Fibroblast of peridontal ligament (primary cell): ENCODE data around the gene ACTR1A.
A peak's percentile ranks its signal among the peaks of the same experiment; 100 is the strongest.

Experiments
- DNase-seq: peaks from one replicate; pipeline ENCODE4 v3.0.0-alpha.2; 2010; ENCODE audit errors: extremely low read depth

Gene ACTR1A

GRCh38 chr10:102485093-102485784, 17.3 kb downstream of the ACTR1A start:
- no peak for DNase-seq

DNA sequence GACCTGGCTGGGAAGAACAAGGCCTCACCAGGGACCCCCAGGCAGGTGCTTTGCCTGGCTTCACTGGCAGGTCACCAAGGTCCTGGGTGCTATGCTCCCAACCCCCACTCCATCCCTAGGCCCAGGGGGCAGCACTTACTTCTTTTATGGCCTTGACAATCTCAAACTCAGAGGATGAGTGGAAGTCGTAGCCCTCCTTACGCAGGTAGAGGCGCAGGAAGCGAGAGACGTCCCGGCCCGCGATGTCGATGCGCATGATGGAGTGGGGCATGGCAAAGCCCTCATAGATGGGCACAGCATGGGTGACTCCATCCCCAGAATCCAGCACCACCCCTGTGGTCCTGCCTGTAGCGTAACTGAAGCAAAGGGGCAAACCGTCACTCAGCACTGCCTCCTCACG, 18.5 kb downstream of the ACTR1A start:
- no peak for DNase-seq

- no peak for DNase-seq
These were observed 22.1 kb downstream of the ACTR1A start for GRCh38 chr10:102480396-102480795.

GRCh38 chr10:102479651-102480050, 22.9 kb downstream of the ACTR1A start:
- no peak for DNase-seq

DNA sequence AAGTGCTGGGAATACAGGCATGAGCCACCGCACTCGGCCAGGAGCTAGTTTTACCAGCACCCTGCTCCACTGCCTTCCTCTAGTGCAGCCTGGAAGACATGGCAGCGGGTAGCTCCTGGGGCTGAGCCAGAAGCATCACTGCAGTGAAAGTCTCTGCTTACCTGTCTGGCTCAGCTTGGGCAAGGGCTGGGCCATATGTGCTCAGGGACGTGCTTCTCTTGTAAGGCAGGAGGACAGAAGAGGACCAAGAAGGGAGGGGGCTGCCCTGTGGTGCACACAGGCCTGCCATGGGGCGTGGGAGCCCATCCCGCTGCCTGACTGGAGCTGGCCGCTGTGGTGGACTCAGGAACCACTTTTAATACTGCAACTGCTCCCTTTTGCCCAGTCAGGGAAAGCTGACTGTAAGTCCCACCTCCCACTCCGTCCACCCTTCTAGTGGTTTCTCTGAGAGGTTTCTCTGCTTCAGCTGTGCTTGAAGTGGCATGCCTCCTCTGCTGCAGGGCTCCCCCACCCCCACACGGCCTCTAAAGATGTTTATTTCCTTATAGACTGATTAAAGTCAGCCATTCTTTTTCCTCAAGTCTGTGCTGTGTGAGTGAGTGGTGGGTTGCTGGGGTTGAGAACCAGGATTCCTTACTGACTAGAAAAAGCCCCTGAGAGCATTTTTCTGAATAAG, 25.9 kb downstream of the ACTR1A start:
- DNase-seq: no peak

DNA sequence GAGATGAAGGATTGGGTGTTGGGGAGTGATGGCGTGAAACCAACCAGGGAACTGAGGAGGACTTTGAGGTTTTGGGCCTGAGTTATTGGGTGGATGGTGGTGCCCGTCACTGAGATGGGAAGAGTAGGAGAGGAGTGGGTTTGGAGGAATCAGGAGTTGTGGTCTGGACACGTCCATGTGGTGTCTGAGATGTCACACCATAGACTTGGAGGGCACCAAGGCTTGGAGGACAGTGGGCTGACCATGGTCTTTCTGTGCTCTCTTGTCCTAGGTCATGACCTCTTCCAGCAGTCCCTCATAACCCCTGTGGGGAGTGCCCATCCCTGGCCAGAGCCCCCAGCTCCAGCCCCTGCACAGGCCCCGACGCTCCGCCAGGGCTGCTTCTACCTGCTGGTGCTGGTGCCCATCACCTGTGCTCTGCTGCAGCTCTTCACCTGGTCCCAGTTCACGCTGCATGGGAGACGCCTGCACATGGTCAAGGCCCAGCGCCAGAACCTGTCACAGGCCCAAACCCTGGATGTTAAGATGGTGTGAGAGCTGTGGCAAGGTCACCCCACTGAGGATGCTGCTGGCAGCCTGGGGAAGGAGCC, 27.0 kb downstream of the ACTR1A start:
- DNase-seq: no peak

GRCh38 chr10:102473445-102474331, 28.8 kb downstream of the ACTR1A start:
- DNase-seq: no peak

DNA sequence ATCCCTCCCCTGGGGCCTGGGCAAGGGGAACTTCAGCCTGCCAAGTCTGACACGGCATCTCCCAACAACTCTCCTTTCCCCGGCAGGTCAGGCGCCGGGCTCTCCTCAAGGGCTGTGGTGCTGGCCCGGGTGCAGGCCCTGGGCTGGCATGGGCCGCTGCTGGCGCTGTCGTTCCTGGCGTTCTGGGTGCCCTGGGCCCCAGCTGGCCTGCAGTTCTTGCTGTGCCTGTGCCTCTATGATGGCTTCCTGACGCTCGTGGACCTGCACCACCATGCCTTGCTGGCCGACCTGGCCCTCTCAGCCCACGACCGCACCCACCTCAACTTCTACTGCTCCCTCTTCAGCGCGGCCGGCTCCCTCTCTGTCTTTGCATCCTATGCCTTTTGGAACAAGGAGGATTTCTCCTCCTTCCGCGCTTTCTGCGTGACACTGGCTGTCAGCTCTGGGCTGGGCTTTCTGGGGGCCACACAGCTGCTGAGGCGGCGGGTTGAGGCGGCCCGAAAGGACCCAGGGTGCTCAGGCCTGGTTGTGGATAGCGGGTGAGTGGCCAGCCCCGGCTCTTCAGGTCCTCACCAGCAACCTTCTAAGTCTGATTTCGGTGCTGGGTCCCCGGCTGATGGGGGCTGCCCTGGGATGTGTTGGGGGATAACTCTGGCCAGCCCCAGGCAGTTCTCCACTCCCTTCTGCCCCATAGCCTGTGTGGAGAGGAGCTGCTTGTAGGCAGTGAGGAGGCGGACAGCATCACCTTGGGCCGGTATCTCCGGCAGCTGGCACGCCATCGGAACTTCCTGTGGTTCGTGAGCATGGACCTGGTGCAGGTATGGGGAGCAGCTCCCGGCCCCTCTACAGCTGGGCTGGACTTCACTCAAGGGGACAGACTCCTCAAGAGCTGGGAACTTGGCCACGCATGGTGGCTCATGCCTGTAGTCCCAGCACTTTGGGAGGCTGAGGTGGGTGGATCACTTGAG, 31.6 kb downstream of the ACTR1A start:
- DNase-seq: no peak

GRCh38 chr10:102468683-102469082, 33.8 kb downstream of the ACTR1A start:
- peak; percentile 75 for DNase-seq

DNA sequence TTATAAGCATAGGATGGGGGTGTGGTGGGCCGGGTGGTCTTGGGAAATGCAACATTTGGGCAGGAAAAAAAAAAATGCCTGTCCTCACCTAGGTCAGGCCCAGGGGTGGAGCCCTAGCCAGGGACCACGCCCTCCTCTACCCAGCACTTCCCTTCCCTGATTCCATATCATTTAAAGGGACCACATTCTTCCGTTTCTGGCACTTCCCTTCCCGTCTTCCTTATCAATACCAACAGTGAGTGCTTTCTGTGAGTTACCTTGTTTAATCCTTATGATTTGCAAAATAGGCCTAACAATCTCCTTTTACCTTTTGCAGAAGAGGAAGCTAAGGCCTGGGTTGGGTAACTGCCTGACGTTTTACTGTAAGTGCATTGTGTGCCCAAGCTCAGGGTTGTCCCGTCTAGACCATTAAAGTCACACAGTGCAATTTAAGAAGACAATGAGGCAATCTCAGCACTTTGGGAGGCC, 34.5 kb downstream of the ACTR1A start:
- no peak for DNase-seq

- no peak for DNase-seq
These were observed 35.2 kb downstream of the ACTR1A start for GRCh38 chr10:102467318-102467717.

DNA sequence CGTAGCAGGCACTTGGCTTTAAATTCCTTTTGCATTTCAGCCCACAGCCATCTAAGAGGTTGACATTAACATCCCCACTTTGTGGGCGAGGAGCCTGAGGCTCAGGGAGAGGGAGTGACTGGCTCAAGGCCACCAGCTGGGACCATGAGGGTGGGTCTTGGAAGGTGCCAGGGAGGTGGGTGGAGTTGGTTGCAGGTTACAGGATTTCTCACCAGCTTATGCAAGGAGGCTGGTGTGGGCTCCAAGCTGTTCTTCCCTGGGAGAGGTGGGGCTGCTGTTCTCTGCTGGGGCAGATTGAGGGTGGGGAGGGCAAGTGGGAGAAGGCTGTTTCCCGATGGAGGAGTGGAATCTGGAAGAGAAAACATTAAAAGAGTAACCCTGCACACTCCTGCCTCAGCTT, 37.0 kb downstream of the ACTR1A start:
- DNase-seq: no peak

DNA sequence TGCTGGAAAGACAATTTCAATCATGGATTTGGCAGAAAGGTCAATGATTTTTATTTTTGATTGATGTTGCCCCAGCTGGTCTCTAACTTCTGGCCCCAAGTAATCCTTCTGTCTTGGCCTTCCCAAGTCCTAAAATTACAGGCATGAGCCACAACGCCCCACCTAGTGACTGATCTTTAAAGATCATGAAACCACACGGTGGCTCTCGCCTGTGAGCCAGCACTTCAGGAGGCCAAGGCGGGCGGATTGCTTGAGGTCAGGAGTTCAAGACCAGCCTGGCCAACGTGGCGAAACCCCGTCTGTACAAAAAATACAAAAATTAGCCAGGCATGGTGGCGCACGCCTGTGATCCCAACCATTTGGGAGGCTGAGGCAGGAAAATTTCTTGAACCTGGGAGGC, 38.5 kb downstream of the ACTR1A start:
- no peak for DNase-seq

- DNase-seq: no peak
These were observed 39.9 kb downstream of the ACTR1A start for GRCh38 chr10:102462512-102463054.

- peak; percentile 51 for DNase-seq
These were observed 41.1 kb downstream of the ACTR1A start for GRCh38 chr10:102461187-102462054.

DNA sequence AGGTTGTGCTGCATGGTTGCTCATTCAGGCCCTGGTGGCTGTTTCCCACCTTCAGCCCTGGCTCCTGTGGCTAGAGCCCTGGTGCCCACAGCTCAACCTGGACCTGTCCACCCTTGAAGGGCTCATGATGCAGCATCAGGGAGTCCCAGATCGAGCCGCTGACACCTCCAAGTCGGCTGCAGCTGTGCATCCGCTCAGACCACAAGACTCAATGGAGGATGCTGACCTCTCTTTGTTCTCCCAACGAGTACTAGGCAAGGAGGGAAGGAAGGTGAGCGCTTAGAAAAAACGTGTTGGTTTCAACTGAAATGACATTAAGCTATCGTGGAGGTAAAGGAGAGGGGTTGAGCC, 41.7 kb downstream of the ACTR1A start:
- DNase-seq: no peak

- DNase-seq: no peak
These were observed 43.9 kb downstream of the ACTR1A start for GRCh38 chr10:102458656-102459055.

- no peak for DNase-seq
These were observed 44.8 kb downstream of the ACTR1A start for GRCh38 chr10:102457591-102458150.

DNA sequence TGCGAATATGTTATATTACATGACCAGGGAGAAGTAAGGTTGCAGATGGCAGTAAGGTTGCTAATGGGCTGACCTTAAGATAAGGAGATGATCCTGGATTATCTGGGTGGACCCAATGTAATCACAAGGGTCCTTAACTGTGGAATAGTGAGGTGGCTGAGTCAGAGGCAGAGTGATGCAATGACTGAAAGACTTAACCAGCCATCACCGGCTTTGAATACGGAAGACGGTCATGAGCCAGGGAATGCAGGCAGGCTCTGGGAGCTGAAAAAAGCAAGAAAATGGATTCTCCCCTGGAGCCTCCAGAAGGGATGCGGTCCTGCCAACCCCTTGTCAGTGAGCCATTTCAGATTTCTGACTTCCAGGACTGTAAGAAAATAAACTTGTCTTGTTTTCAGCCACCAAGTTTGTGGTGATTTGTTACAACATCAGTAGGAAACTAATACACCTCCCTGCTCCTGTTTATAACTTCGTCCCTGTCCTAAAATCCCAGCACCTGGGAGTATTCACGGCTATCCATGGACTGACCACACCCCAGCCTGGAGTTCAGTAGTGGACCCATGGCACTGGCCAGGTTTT, 46.5 kb downstream of the ACTR1A start:
- DNase-seq: peak; percentile 91
